Measurements from ENCODE around the gene ZDHHC13. TPM values are rescaled to one million over a fixed set of nuclear protein-coding genes. Genes with fewer than 3 reads are reported as not detected.

ZDHHC13 gene
- polyA plus RNA-seq, 1 donor from 2014 or later: 70.0 TPM

DNA sequence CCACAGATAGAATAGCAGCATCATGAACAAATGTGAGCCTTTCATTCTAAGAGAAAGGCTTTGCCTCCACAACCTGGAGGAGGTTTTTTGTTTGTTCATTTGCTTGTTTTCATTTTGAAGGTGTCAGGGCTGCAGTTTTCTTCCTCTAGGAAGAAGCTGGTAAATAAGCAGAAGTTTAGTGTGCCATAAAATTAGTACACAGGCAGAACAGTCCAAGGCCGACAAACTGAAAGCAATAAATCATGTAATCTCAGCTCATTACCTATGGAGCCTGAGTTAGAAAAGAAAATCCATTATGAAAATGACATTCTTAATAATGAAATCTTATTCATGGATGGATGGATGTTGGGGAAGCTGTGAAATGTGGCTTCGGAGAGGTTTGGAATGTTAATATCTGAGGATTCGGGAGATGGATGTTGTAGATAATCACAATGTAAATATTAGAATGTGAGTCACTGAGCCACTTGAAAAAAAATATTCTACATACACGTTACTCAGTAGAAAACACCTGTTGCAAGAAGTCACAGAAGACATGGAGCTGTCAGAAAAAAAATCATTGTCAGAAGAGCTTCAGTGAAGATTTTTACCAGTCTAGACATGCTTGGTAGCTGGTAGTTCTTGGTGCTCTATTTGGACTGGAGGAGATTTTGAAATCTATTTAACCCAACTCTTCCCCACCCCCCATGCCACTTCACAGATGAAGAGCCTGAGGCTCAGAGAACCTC lies 15.0 kb upstream of the ZDHHC13 start:
- no peak overlapping the region for H3K4me3 ChIP-seq (ENCODE audit: low read length)
- no peak overlapping the region for H2AFZ ChIP-seq (ENCODE audit: low read depth, low read length)
- H3K9me3 ChIP-seq (ENCODE audit: low read length): no peaks in the 10 kb centered on the region
- no peaks in the 10 kb centered on the region for H3K27me3 ChIP-seq (ENCODE audit: insufficient read depth, low read depth, low read length)
- no peaks in the 10 kb centered on the region for H4K20me1 ChIP-seq (ENCODE audit: insufficient read depth)
- no peaks in the 10 kb centered on the region for H3K79me2 ChIP-seq (replicated peaks; ENCODE audit: insufficient read depth, low read length)
- H3K4me2 ChIP-seq (ENCODE audit: low read length): no peak overlapping the region
- TF ChIP-seq CTCF (IDR thresholded peaks at IDR 0.05; ENCODE audit: poor library complexity, severe bottlenecking): no peak
- TF ChIP-seq TAF1 (IDR thresholded peaks at IDR 0.05; ENCODE audit: low read depth): no peak
- TF ChIP-seq POLR2AphosphoS5 (IDR thresholded peaks at IDR 0.05): no peak
- TF ChIP-seq, protein P1, sequence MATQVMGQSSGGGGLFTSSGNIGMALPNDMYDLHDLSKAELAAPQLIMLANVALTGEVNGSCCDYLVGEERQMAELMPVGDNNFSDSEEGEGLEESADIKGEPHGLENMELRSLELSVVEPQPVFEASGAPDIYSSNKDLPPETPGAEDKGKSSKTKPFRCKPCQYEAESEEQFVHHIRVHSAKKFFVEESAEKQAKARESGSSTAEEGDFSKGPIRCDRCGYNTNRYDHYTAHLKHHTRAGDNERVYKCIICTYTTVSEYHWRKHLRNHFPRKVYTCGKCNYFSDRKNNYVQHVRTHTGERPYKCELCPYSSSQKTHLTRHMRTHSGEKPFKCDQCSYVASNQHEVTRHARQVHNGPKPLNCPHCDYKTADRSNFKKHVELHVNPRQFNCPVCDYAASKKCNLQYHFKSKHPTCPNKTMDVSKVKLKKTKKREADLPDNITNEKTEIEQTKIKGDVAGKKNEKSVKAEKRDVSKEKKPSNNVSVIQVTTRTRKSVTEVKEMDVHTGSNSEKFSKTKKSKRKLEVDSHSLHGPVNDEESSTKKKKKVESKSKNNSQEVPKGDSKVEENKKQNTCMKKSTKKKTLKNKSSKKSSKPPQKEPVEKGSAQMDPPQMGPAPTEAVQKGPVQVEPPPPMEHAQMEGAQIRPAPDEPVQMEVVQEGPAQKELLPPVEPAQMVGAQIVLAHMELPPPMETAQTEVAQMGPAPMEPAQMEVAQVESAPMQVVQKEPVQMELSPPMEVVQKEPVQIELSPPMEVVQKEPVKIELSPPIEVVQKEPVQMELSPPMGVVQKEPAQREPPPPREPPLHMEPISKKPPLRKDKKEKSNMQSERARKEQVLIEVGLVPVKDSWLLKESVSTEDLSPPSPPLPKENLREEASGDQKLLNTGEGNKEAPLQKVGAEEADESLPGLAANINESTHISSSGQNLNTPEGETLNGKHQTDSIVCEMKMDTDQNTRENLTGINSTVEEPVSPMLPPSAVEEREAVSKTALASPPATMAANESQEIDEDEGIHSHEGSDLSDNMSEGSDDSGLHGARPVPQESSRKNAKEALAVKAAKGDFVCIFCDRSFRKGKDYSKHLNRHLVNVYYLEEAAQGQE (IDR thresholded peaks at IDR 0.05; ENCODE audit: borderline replicate concordance): no peak
- no peak for TF ChIP-seq EZH2 (IDR thresholded peaks at IDR 0.05; ENCODE audit: borderline replicate concordance, insufficient read depth, low read length, poor library complexity, severe bottlenecking)
- TF ChIP-seq EP300 (conservative IDR thresholded peaks at IDR 0.05; ENCODE audit: poor library complexity, severe bottlenecking): no peak
- H3F3A ChIP-seq (ENCODE audit: insufficient read depth, low read length, poor library complexity, severe bottlenecking): no peaks in the 10 kb centered on the region
- no peak overlapping the region for H3K27ac ChIP-seq (ENCODE audit: low read length)
- no peak overlapping the region for H3K9ac ChIP-seq (ENCODE audit: low read length)
- H3K9me2 ChIP-seq (ENCODE audit: insufficient read depth, low read length): no peaks in the 10 kb centered on the region
- no peaks in the 10 kb centered on the region for H3K36me3 ChIP-seq (ENCODE audit: insufficient read depth, low read length)

- Histone ChIP-seq H3K36me3 (ENCODE audit: insufficient read depth, low read length) (no peaks in the 10 kb centered on the region), H3K9me3 (ENCODE audit: low read length) (no peaks in the 10 kb centered on the region), H3K9me2 (ENCODE audit: insufficient read depth, low read length) (no peaks in the 10 kb centered on the region), H3F3A (ENCODE audit: insufficient read depth, low read length, poor library complexity, severe bottlenecking) (no peaks in the 10 kb centered on the region), H2AFZ (ENCODE audit: low read depth, low read length) (no peak overlapping the region), H4K20me1 (ENCODE audit: insufficient read depth) (no peaks in the 10 kb centered on the region), H3K27me3 (ENCODE audit: insufficient read depth, low read depth, low read length) (no peaks in the 10 kb centered on the region), H3K9ac (ENCODE audit: low read length) (no peak overlapping the region), H3K27ac (ENCODE audit: low read length) (no peak overlapping the region), H3K79me2 (replicated peaks; ENCODE audit: insufficient read depth, low read length) (no peaks in the 10 kb centered on the region), H3K4me3 (ENCODE audit: low read length) (no peak overlapping the region), H3K4me2 (ENCODE audit: low read length) (no peak overlapping the region)
- TF ChIP-seq EP300 (conservative IDR thresholded peaks at IDR 0.05; ENCODE audit: poor library complexity, severe bottlenecking): no peak
- TF ChIP-seq RAD21 (conservative IDR thresholded peaks at IDR 0.05): no peak
Measured at GRCh38 chr11:19102521-19102900, 14.5 kb upstream of the ZDHHC13 start.

DNA sequence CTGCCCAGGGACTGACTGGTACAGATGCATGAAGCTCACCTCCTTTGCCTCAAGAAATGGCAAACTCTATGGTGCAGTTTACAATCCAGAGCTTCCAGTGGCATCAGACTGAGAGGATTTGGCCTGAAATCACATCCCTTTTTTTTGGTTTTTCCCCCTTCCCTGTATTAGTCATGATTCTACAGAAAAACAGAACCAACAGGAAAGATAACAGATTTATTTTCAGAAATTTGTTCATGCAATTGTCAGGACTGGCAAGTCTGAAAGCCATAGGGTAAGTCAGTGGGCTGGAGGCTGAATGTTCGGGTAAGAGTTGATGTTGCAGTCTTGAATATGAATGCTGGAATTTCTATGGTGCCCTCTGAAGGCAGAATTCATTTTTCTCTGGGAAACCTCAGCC lies 12.0 kb upstream of the ZDHHC13 start:
- Histone ChIP-seq H3K9me2 (ENCODE audit: insufficient read depth, low read length) (no peaks in the 10 kb centered on the region), H4K20me1 (ENCODE audit: insufficient read depth) (no peaks in the 10 kb centered on the region), H3K27ac (ENCODE audit: low read length) (no peak overlapping the region), H3K79me2 (replicated peaks; ENCODE audit: insufficient read depth, low read length) (no peaks in the 10 kb centered on the region), H3K4me3 (ENCODE audit: low read length) (no peak overlapping the region), H2AFZ (ENCODE audit: low read depth, low read length) (no peak overlapping the region), H3K9ac (ENCODE audit: low read length) (no peak overlapping the region), H3F3A (ENCODE audit: insufficient read depth, low read length, poor library complexity, severe bottlenecking) (no peaks in the 10 kb centered on the region), H3K4me2 (ENCODE audit: low read length) (no peak overlapping the region), H3K36me3 (ENCODE audit: insufficient read depth, low read length) (no peaks in the 10 kb centered on the region), H3K27me3 (ENCODE audit: insufficient read depth, low read depth, low read length) (no peaks in the 10 kb centered on the region), H3K9me3 (ENCODE audit: low read length) (no peaks in the 10 kb centered on the region)
- TF ChIP-seq TAF1 (IDR thresholded peaks at IDR 0.05; ENCODE audit: low read depth) (no peak), EP300 (conservative IDR thresholded peaks at IDR 0.05; ENCODE audit: poor library complexity, severe bottlenecking) (no peak), MXI1 (conservative IDR thresholded peaks at IDR 0.05; ENCODE audit: poor library complexity, severe bottlenecking) (no peak), POLR2AphosphoS5 (IDR thresholded peaks at IDR 0.05) (no peak), SMC3 (conservative IDR thresholded peaks at IDR 0.05; ENCODE audit: poor library complexity) (no peak), EZH2 (IDR thresholded peaks at IDR 0.05; ENCODE audit: borderline replicate concordance, insufficient read depth, low read length, poor library complexity, severe bottlenecking) (no peak)
- TF ChIP-seq, protein P1 (IDR thresholded peaks at IDR 0.05; ENCODE audit: borderline replicate concordance): no peak

Measured in neural cell (in vitro differentiated cells).